Choroid plexus epithelial cell (primary cell): ENCODE results near the gene MEGF8.

Experiments
- DNase-seq: peaks from one replicate; pipeline ENCODE4 v3.0.0-alpha.2; 2010; ENCODE audit warnings: low read depth
- H3K4me3 ChIP-seq: 2 replicates; pipeline ENCODE4 v1.5.1; 2011; ENCODE audit warnings: low read depth, mild to moderate bottlenecking, control low read depth, low read length, moderate library complexity
- CTCF ChIP-seq: conservative IDR thresholded peaks from 2 replicates; pipeline ENCODE4 v1.5.1; 2011; ENCODE audit warnings: low read depth, mild to moderate bottlenecking, control low read depth, inconsistent platforms, low read length, moderate library complexity

MEGF8 gene

GRCh38 chr19:42351079-42351735, 25.8 kb downstream of the MEGF8 start:
- DNase-seq: no peak
- no peak for TF ChIP-seq CTCF
- H3K4me3 ChIP-seq: no peak overlapping the region

DNA sequence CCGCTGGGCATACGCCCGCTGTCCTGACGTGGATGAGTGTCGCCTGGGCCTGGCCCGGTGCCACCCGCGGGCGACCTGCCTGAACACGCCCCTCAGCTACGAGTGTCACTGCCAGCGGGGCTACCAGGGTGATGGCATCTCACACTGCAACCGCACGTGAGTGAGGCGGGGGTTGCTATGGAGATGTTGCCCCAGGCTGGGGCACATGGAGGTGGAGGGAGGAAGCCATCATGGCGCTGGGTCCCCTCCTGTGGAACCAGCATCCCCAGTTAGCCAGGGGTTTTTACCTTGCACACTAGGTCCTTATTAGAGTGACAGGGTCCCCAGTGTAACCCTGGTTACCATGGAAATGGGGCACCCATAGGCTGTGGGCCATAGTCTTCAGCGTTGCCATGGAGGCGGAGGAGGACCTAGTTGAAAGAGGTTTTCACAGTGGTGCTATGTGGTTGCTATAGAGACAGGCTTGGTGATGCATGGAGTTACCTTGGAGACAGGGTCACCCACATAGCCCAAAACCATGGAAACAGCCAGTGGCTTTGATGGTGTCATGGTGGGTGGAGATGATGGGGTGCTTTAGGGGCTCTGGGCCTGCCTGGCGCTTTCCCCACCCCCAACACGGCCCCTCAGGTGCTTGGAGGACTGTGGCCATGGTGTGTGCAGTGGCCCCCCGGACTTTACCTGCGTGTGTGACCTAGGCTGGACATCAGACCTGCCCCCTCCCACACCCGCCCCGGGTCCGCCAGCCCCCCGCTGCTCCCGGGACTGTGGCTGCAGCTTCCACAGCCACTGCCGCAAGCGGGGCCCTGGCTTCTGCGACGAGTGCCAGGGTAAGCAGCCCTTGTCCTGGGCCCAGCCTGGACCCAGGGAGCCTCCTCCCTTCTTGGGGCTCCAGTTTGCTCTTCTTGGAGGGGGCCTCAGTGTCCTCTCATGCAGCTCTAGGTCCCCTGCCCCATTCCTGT, 27.1 kb downstream of the MEGF8 start:
- H3K4me3 ChIP-seq: no peak overlapping the region
- no peak for TF ChIP-seq CTCF
- peak; percentile 20 for DNase-seq

- no peak for DNase-seq
- no peak overlapping the region for H3K4me3 ChIP-seq
- TF ChIP-seq CTCF: no peak
These were observed 28.0 kb downstream of the MEGF8 start for GRCh38 chr19:42353341-42354015.

DNA sequence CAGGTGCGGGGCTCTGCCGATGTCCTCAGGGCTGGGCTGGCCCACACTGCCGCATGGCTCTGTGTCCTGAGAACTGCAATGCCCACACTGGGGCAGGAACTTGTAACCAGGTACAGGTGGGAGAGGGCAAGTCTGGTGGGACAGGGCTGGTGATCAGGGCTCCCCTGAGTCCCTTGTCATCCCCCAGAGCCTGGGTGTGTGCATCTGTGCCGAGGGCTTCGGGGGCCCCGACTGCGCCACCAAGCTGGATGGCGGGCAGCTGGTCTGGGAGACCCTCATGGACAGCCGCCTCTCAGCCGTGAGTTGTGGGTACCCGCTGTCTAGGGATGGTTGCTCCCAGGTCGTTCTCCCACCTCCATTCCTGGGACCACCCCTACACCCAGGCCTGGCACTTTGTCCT, 30.5 kb downstream of the MEGF8 start:
- TF ChIP-seq CTCF: no peak
- no peak overlapping the region for H3K4me3 ChIP-seq
- no peak for DNase-seq

DNA sequence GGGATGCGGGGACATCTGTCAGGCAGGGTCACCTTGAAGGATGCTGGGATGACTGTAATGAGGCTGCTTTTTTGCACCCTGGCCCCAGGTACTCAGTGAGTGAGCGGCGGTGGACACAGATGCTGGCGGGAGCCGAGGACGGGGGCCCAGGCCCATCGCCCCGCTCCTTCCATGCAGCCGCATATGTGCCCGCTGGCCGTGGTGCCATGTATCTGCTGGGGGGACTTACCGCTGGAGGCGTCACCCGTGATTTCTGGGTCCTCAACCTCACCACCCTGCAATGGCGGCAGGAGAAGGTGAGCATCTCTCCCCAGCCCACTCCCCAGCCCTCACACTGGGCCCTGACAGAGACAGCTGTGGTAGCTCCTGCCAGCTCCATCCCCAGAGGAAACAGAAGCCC, 31.3 kb downstream of the MEGF8 start:
- TF ChIP-seq CTCF: no peak
- H3K4me3 ChIP-seq: no peak overlapping the region
- DNase-seq: no peak

- no peak overlapping the region for H3K4me3 ChIP-seq
- TF ChIP-seq CTCF: no peak
- DNase-seq: no peak
These were observed 31.9 kb downstream of the MEGF8 start for GRCh38 chr19:42357290-42357689.
